Activated T-helper 9 cell treated with anti-CD3 and anti-CD28 coated beads, Interleukin-2, amount 50 U/mL, for 16 hours (primary cell): Measurements from ENCODE around the gene NBL1.

Experiments used
- DNase-seq: peaks from one replicate; pipeline ENCODE4 v3.0.0-alpha.2; 2020; ENCODE audit warnings: low read depth

NBL1 gene

DNA sequence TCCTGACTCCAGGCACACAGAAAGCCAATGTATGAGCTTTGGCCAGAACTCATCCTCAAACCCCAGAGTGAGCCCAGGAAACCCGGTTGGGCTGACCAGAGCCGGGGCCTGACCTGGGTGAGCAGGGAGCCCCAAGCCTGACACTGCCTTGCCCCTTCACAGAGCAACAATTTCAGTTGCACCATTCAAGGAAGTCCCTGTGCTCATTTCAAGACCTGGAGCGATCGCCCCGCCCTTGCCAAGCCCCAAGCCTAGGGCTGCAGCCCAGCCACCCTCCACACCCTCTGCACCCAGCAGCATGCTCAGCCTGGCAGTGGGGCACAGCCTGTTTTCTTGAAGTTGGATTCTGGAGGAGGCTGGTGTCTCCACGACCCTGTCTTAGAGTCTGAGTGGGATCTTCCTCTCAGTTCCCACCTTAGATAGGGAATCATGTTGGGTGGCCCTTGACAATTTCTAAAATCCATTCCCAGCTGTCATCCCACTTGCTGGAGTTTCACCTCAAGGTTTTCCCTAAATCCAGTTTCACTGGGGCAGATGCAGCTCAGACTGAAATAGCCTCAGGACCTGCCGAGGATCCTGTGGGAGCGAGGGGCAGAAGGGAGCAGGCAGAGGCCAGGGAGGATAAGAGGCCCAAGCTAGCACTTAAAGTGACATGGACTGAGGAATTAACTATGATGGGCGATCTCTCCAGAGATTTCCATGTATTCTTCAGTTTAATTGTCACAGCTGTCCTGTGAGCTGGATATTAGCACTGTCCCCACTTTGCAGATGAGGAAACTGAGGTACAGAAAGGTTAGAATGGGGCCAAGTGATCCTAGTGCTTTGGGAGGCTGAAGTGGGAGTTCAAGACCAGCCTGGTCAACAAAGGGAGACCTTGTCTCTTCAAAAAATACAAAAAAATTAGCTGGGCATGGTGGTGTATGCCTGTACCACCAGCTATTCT lies 2.5 kb downstream of the NBL1 start:
- no peak for DNase-seq

DNA sequence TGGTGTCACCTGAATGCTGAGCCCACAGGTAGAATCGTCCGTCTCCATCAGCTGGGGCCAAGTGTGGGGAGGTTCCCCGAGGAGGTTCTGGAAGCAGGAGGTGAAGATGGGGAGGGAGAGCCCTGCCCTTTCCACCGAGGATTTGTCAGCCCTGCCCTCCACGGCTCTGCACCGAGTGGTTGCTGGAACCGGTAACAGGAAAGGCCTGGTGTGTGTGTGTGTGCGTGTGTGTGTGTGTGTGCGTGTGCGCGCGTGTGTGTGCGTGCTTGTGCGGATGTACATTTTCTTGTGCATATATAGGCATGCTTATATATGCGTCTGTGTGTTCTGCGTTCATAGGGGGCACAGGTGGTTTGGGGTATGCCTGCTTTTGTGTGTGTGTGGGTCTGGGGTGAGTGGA lies 3.5 kb downstream of the NBL1 start:
- DNase-seq = no peak

DNA sequence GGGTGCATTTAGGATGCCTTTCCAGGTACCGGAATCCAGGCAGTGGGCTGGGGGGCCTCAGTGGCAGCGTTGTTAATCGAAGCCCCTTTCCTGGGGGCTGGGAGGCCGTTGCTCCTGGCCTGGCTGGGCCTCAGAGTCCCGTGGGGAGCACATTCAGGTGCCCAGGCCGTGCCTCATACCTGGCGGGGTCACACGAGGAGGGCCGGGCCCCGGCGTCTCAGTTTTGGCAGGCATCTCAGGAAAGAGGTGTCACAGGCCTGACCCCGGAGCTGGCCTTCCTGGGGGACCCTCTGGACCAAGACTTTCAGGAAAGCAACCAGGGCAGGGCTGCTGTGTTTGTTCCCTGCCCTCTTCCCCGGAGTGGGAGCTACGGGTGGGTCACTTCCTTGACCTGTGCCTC lies 4.1 kb downstream of the NBL1 start:
- no peak for DNase-seq

DNA sequence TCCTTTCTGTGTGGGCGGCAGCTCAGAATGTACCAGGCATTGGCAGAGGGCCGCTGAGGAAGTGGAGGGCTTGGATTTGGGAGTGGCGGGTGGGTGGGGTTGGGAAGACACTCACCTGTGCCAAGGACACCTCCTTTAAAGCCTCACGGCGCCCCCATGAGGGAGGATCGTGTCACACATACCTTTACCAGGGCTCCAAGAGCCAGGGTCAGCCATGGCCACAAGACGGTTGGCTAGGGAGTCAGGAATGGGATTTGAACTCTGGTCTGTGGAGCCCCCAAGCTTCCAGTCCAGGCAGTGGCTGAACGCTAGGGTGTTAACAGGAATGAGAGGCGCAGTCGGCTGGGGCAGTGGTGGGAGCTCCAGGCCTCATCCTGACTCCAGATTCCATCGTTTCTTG lies 4.6 kb downstream of the NBL1 start:
- DNase-seq = no peak

DNA sequence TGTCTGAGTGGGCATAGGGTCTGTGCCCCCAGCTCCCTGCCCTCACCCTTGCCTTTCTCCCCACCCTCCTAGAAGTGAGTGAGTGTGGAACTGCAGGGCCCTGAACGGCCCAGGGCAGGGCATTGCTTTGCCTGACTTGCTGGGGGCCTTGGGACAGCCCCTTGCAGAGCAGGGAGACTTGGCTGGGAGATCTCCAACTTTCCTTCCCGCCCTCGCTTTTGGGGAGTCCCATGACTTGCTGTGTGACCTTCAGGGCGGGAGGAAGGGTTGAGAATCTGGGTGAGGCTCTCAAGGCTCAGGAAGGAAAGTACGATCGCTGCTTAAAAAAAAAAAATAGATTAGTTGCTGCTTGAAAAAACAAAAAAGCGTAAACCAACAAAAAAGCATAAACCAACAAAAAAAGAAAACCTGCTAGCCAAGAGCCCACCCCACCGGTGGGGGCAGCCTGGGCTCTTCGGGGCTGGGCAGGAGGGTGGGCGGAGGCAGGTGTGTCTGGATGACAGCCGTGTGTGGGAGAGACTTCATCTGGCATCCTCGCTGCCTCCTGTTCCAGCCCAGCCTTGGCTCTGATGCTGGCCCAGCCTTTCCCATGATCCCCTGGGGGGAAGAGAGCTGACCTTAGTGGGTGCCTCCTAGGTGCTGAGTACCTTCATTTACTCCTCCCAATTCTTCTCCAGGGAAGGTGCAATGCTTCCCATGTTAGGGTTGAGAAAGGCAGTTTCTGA lies 6.5 kb downstream of the NBL1 start:
- DNase-seq = no peak

DNA sequence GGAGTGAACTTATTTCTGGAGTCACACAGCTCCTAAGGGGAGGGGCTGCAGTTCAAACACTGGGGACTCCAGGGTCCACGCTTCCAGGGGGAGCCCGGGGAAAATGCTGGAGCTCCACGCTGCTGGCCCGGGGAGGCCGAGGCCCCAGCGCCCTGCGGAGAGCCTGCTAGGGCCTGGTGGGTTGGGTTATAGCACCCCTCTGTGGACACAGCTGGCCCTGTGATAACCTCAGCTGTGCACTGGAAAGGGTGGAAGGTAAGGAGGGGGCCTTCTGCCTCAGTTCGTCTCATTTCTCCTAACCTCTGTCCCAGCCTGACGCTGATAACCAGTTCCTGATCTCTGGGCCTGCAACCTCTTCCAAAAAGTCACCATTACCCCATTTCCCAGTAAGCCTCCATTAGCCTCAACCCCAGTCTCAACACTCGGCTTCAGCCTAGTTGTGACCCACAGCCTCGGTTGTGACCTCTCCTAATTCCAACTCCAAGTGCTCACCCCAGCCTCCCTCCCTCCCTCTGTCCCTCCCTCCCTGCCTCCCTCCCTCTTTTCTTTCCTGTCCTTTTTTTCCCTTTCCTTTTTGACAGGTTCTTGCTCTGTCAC lies 7.1 kb downstream of the NBL1 start:
- no peak for DNase-seq

DNA sequence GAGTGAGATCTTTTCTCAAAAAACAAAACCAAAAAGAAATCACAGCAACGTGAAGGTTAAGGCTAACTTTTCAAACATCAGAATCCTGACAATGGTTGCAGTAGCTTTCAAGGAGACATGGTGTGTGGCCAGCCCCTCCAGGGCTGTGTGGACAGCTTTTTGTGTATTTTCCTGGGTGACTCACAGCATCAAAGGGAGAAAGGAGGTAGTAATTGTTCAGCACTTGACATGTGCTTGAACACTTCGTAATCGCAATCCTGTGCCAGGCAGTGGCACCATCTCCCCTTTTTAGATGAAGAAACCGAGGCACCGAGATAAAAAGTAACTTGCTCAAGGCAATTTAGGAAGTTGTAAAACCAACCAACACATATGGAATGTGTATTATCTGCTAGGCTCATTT lies 10.3 kb downstream of the NBL1 start:
- DNase-seq = no peak

DNA sequence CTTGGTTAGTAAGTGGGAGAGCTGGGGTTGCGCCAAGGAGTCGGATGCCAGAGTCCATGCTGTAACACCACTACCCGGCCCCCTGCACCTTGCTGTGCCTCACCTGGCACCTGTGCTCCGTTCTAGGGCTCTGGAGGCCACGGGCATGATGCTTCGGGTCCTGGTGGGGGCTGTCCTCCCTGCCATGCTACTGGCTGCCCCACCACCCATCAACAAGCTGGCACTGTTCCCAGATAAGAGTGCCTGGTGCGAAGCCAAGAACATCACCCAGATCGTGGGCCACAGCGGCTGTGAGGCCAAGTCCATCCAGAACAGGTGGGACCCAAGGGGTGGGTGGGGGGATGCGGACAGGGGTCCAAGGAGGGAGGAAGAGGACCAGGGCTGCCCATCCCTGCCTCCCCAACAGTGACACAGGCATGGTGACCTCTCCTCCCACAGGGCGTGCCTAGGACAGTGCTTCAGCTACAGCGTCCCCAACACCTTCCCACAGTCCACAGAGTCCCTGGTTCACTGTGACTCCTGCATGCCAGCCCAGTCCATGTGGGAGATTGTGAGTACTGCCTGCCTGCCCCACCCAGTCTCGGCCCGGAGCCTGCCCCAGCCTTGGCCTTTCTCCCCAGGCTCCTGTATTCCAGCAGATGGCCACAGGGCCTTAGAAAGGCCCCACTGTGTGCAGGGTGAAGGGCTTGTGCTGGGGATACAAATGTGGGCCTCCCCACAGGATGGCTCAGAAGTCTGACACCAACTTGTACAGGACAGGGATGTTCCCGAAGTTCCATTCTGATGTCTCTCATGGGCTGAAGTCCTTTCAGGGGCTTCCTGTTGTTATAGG lies 11.0 kb downstream of the NBL1 start:
- no peak for DNase-seq

DNA sequence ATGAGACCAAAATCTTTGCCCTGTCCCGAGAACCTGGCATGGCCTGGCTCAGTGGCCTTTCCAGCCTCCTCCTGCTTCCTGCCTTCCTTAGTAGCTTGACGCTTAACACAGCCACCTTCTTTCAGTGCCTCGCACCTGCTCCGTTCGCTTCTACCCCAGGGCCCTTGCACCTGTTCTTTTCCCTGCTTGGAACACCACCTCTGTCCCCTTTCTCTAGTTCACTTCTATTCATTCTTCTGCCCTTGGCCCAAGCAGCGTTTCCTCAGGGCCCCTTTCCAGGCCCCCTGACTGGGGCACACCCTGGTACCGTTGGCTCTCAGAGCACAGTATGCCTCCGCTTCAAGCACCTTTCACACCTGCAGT lies 11.6 kb downstream of the NBL1 start:
- no peak for DNase-seq

DNA sequence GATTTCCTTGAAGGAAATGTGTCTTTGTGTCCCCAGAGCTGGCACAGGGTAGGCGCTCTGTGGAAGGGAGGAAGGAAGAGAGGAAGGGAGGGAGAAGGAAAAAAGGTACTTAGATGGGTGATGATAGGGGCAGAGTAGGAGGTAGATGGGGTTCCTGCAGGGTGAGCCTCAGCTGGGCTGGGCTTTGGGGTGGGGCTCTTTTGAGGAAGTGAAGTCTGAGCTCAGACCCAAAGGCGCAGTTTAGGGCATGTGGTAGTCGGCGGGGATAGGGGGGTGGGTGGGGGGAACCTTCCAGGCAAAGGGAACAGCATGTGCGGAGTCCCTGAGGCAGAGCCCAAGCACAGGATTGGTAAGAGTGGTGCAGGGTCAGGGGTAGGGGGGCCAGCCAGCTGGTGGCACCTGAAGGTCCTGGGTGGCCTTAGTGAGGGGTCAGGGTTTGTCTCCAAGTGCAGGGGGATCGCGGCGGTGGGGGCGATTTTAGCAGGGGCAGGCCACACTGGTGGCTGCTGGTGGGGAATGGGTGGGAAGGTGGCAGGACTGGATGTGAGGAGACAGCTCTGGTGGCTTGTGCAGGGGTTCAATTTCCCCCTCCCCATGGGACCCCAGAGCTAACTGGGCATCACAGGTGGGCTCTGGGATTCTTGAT lies 12.1 kb downstream of the NBL1 start:
- no peak for DNase-seq

DNA sequence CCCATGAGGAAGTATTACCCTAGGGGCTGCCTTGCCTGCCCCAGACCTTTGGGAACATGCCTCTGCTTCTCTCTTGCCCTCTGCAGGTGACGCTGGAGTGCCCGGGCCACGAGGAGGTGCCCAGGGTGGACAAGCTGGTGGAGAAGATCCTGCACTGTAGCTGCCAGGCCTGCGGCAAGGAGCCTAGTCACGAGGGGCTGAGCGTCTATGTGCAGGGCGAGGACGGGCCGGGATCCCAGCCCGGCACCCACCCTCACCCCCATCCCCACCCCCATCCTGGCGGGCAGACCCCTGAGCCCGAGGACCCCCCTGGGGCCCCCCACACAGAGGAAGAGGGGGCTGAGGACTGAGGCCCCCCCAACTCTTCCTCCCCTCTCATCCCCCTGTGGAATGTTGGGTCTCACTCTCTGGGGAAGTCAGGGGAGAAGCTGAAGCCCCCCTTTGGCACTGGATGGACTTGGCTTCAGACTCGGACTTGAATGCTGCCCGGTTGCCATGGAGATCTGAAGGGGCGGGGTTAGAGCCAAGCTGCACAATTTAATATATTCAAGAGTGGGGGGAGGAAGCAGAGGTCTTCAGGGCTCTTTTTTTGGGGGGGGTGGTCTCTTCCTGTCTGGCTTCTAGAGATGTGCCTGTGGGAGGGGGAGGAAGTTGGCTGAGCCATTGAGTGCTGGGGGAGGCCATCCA lies 12.8 kb downstream of the NBL1 start:
- DNase-seq = no peak

DNA sequence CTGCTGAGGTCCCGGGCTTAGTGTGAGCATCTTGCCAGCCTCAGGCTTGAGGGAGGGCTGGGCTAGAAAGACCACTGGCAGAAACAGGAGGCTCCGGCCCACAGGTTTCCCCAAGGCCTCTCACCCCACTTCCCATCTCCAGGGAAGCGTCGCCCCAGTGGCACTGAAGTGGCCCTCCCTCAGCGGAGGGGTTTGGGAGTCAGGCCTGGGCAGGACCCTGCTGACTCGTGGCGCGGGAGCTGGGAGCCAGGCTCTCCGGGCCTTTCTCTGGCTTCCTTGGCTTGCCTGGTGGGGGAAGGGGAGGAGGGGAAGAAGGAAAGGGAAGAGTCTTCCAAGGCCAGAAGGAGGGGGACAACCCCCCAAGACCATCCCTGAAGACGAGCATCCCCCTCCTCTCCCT lies 13.4 kb downstream of the NBL1 start:
- no peak for DNase-seq

DNA sequence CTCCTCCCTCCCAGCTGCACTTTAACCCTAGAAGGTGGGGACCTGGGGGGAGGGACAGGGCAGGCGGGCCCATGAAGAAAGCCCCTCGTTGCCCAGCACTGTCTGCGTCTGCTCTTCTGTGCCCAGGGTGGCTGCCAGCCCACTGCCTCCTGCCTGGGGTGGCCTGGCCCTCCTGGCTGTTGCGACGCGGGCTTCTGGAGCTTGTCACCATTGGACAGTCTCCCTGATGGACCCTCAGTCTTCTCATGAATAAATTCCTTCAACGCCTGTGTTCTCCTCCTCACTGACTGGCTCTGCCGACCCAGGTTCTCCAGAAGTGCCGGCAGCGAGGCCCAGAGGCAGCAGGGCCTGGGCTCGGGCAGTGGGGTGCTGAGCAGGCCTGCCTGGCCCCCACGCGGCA lies 14.1 kb downstream of the NBL1 start:
- DNase-seq = no peak

DNA sequence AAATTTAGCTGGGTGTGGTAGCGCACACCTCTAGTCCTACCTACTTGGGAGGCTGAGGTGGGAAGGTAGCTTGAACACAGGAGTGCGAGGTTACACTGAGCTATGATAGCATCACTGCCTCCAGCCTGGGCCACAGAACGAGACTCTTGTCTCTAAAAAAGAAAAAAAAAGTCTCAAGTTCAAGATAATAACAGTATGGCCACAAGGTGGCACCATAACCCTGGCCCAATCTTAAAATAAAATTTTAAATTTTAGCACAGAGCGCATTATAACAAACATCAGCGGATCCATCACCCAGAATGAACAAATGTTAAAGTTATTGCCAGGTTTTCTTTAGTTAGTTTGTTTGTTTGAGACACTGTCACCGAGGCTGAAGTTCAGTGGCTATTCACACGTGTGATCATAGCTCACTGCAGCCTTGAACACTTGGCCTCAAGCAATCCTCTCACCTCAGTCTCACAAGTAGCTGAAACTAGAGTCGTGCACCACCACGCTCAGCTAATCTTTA lies 17.7 kb downstream of the NBL1 start:
- no peak for DNase-seq

DNA sequence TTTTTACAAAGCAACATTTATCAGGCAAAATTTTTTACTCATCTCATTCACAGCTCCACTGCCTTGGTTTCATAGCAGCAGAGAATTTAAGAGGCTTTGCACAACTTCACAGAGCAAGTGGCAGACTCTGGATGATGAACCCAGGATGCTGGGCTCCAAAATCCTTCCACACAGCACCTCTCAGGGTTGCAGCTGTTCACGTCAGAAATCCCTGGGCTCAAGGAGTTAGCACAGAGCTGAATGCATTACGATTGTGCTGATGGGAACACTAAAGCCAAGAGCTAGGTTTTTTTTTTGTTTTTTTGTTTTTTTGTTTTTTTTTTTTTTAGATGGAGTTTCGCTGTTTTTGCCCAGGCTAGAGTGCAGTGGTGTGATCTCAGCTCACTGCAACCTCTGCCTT lies 18.2 kb downstream of the NBL1 start:
- no peak for DNase-seq

DNA sequence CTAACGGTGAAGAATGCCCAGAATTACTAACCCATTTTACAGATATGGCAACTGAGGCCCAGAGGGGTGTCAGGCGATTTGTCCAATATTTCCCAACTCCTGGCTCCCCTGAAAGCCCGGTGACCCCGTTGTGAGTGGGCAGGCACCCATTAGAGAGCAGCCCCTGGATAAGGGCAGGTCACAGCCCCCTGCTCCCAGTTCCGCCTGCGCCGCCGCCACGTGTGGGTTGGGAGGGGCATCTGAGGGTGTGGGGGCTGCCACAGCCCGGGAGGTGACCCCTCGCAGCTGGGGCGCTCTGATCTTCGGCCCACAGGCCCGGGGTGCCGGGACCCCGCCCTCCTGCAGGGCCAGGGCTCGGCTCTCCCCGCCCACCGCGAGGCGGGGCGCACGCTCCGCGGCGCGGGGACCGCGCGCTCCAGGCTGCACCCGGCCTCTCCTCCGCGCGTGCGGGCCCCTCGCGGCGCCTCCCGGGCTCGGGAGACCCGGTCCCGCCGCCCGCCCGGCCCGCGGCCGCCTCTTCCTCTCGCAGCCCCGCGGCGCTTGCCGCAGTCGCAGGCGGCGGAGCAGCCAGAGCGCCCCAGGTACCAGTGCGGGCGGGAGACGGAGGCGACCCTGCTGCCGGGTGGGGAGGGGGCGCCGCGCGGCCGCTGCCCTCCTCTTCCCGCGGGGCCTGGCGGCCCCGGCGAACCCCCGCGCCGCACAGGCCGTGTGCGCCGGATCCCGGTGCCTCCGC lies 20.5 kb downstream of the NBL1 start, which contains the start of gene HTR6:
HTR6 (plus strand) TSS at position 423 of the 733 bp plus-strand sequence. CDS start 879 bp downstream, outside the sequence.
- DNase-seq = no peak

DNA sequence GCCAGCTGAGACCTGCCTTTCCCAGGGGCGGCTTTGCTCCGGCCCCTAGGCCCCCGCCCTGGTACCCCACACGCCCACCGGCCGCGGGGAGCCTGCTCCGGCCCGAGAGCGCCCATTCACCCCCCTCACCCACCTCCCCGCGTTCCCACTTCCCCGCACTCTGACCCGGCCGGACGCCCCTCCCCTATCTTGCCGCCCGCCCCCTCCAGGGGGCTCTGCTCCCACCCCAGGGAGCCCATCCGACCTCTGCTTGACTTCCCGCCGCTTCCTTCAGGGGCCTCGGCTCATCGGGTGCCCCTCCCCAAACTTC lies 21.0 kb downstream of the NBL1 start:
- DNase-seq = no peak

DNA sequence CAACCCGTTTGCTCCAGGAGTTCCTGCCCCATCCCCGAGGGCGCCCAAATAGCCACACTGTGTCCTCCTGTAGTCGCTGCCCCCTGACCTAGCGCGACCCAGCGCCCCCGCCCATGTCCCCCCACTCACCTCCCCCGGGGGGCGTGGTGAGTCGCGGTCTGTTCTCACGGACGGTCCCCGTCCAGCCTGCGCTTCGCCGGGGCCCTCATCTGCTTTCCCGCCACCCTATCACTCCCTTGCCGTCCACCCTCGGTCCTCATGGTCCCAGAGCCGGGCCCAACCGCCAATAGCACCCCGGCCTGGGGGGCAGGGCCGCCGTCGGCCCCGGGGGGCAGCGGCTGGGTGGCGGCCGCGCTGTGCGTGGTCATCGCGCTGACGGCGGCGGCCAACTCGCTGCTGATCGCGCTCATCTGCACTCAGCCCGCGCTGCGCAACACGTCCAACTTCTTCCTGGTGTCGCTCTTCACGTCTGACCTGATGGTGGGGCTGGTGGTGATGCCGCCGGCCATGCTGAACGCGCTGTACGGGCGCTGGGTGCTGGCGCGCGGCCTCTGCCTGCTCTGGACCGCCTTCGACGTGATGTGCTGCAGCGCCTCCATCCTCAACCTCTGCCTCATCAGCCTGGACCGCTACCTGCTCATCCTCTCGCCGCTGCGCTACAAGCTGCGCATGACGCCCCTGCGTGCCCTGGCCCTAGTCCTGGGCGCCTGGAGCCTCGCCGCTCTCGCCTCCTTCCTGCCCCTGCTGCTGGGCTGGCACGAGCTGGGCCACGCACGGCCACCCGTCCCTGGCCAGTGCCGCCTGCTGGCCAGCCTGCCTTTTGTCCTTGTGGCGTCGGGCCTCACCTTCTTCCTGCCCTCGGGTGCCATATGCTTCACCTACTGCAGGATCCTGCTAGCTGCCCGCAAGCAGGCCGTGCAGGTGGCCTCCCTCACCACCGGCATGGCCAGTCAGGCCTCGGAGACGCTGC lies 21.7 kb downstream of the NBL1 start:
- DNase-seq = no peak

DNA sequence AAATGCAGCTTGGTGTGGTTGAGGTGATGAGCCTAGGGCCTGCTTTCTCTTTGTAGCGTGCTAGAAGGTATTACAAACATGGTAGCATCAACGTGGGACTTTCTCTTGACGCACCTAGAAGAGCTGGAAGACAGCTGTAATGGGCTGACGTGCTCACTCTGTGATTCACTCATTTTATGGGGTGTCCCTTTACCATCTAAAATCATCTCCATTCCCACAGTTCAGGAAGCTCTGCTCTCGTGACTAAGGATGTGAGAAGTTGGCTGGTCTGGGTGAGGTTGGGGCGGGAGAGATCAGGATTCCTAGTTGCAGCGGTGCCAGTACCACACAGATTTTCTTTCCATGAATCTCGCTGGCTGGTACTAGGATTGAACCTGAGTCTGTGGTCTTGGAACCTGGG lies 24.8 kb downstream of the NBL1 start:
- DNase-seq = no peak
